T-helper 2 cell treated with Interferon-gamma antibody and Interleukin-4, amounts not matched to agents 100 ng/mL and 5 ng/mL, for 36 hours (primary cell): ENCODE measurements around the gene NPM3. TPM values are rescaled to one million over a fixed set of nuclear protein-coding genes. Genes with fewer than 3 reads are reported as not detected.

Source experiments
- intact Hi-C: fragments of 100-400 bp; cut with micrococcal nuclease; formaldehyde crosslinking; loops from one replicate; pipeline ENCODE4 v1.15.1; 2023
- total RNA-seq: library from RNA; stranded (reverse); gene quantifications from 2 replicates; pipeline ENCODE4 v1.2.3, GENCODE V29; 2022

NPM3 gene
- total RNA-seq, 1 donor from 2014 or later: 40.0 TPM

DNA sequence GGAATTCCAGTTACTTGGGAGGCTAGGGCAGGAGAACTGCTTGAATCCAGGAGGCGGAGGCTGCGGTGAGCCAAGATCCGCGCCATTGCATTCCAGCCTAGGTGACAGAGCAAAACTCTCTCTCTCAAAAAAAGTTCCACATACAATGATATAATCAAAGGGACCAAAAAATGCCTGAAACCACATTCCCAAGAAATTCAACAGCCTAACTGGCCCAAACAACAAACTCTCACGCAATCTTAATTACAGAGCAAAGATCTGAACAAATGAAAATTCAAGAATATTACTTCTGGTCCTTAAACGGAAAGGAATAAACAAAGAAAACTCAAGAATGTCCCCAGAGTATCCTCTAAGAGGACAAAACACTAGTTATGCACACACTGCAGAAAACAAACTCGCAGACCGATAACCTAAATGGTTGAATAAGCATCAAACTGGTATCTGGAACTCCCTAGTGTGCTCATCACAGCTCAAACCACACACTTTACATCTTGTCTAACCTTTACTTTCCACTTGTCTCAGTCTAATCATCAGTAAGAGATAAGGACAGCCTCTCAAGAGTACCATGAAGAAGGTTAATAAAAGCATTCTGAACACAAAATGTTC lies 31.3 kb upstream of the NPM3 start:
- intact Hi-C loops: loop anchor here (10.0 kb wide), 2 partner anchors 430 to 830 kb away; partner anchors contain the start of genes GBF1, PITX3 and TRIM8

- intact Hi-C loops: loop anchor here (10.0 kb wide), 2 partner anchors 432 to 832 kb away; partner anchors contain the start of genes GBF1, PITX3 and TRIM8
Observed at GRCh38 chr10:101812606-101813005, 29.4 kb upstream of the NPM3 start.

GRCh38 chr10:101807158-101807557 lies 23.9 kb upstream of the NPM3 start:
- intact Hi-C loops: no loop called here

DNA sequence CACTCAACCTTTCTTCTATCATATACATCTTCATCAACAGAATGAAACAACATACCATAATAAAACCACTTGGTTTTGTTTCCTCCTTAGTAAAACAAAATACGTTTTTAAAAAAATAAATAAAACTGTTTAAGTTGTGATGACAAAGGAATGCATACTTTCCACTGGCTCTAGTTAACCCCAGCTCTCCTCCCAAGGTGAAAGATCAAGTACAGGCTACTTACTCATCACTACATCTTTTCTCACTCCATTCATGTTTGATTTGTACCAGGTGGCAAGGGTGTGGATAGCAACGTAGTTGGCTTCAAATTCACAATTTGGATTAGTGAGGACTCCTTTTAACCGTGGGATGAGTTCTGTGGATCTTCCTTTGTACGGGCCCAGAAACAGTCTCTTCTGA lies 20.3 kb upstream of the NPM3 start:
- intact Hi-C loops: no loop called here

DNA sequence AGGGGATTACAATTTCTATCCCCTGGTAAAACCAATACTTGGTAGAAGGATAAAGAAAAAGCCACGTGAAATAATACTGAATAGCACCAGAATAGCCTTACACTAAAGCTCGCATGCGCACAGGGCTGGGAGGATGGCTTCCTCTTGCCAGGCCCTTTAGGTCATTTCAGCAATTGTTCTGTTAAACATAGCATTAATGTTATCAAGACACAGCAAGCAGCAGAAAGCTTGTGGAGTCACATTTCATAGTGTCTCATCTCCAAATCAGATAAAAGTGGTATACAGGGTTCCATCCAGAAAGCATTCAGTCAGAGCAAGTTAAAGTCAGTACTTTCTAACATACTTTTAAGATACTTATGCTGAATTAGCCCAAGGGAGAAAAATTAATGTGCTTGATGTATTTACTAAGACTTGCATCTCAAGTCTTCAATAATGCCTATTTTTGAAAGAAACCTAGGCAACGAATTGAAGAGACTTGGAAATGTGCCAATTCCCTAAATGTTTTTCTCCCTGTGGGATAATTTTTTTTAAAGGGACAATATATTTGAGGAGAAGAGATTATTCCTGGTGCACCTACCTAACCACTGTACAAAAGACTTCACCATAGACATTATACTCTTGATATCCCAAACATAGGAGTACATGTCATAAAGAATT lies 14.3 kb upstream of the NPM3 start:
- intact Hi-C loops: no loop called here

- intact Hi-C loops: no loop called here
Observed at GRCh38 chr10:101793526-101793925, 10.3 kb upstream of the NPM3 start.

DNA sequence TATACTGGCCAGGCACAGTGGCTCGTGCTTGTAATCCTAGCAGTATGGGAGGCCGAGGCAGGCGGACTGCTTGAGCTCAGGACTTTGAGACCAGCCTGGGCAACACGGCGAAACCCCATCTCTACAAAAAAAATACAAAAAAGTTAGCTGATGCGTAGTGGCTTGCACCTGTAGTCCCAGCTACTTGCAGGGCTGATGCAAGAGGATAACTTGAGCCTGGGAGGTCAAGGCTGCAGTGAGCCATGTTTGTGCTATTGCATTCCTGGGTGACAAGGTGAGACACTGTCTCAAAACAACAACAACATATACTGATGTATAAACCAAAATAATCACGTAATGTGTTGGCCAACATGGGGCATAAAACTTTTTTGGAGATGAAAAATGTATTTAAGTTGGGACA lies 6.4 kb upstream of the NPM3 start:
- intact Hi-C loops: loop anchor here (10.0 kb wide), 1 partner anchor 95 kb away; the partner anchor contains the start of gene FBXW4

DNA sequence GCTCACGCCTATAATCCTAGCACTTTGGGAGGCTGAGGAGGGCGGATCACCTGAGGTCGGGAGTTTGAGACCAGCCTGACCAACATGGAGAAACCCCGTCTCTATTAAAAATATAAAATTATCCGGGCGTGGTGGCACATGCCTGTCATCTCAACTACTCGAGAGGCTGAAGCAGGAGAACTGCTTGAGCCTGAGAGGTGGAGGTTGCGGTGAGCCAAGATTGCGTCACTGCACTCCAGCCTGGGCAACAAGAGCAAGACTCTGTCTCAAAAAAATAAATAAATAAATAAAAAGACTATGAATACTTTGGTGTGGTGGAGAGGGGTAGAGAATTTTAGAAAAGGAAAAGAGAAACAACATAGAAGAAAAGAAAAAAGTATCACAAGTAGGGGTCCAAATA lies 6.0 kb upstream of the NPM3 start:
- intact Hi-C loops: loop anchor here (10.0 kb wide), 1 partner anchor 94 kb away; the partner anchor contains the start of gene FBXW4

GRCh38 chr10:101785801-101786200 lies 2.6 kb upstream of the NPM3 start:
- intact Hi-C loops: loop anchor here (10.0 kb wide), 1 partner anchor 91 kb away; the partner anchor contains the start of gene FBXW4

DNA sequence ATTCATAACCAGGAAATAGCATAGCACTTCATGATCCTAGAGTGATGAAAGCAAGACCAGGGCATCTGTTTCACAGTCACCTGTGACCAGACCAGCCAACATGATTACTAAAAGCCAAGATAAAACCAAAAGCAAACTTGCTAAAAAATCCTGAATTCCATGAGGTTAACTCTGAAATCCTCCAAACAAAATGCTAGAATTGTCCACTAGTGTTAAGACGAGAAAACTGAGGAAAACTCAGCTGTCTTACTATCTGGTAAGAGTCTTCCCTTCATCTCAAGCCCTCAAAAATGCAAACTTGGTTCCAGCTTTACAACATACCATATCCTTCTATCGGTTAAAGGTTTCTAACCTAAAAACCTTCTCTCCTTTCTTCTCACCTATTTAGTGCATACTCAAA lies 1.3 kb upstream of the NPM3 start:
- intact Hi-C loops: loop anchor here (5.0 to 10.0 kb wide), 2 partner anchors 90 to 722 kb away; partner anchors contain the start of genes FBXW4 and KAZALD1

DNA sequence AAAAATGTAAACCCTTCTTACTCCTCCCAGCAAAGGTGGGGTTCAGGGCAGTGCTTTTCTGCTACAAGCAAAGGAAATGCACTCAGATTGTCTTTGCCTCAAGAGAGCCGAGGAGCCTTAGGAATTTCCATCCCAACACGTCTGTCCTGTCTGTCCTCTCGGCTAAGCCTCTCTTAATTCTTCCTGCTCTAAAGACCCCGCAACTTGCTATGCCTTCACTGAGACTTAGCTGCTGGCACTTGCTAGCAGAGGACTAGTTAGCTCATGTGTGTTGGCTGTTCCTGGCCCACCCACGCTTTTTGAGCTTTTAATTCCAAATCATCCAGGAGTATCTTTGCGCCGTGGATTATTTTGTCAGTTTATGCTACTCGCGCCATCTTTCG lies 481 bp upstream of the NPM3 start:
- intact Hi-C loops: loop anchor here (1.0 to 10.0 kb wide), 4 partner anchors 35 to 721 kb away; partner anchors contain the start of genes FBXW4, HPS6, KAZALD1 and OGA

DNA sequence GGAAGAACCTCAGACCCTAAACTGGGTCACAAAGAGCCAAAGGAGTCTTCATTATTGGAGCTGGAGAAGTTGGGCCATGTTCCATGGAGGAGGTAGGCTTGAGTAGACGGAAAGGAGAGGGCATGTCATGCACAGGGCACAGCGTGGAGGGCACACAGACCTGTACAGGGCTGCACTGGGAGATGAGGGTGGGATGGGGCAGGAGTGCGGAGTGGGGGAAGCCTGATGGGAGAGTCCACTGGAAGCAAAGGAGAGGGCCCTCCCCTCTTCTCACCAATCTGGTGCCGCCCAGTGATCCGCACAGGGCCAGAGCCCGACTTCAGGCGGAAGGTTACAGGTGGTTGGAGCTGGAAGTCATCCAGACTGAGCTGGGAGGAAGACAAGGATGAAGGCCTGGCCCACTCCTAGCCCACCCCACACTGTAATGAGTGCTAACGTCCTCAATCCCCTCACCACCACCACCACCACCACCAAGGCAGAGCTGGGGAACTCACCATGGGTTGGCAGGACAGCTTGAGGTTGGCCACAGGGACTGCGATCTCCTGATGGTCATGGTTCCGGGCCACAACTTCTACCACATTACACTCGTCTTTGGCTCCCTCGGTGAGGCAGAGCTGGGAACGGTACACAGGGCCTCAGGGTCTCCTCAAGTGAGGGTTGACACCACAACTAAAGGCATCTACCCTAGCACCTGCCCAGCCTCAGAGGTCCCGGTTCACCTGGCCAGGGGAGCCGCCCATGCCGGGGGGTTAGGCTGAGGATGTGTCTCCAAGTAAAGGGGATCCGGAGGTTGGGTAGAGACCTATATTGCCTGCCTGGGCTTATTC lies 1.0 kb downstream of the NPM3 start:
- intact Hi-C loops: loop anchor here (2.0 to 10.0 kb wide), 5 partner anchors 87 to 720 kb away; partner anchors contain the start of genes FBXW4, HPS6 and KAZALD1

GRCh38 chr10:101781655-101781983 lies 1.6 kb downstream of the NPM3 start:
- intact Hi-C loops: loop anchor here (2.0 to 10.0 kb wide), 4 partner anchors 87 to 719 kb away; partner anchors contain the start of genes FBXW4 and KAZALD1

GRCh38 chr10:101780818-101781654 lies 2.2 kb downstream of the NPM3 start:
- intact Hi-C loops: loop anchor here (1.0 to 10.0 kb wide), 6 partner anchors 86 to 719 kb away; partner anchors contain the start of genes FBXW4 and KAZALD1

- intact Hi-C loops: loop anchor here (1.0 to 10.0 kb wide), 6 partner anchors 86 to 718 kb away; partner anchors contain the start of genes FBXW4 and KAZALD1
Observed at GRCh38 chr10:101780187-101780817, 2.9 kb downstream of the NPM3 start.

- intact Hi-C loops: loop anchor here (1.0 to 10.0 kb wide), 6 partner anchors 85 to 717 kb away; partner anchors contain the start of genes FBXW4 and KAZALD1
Observed at GRCh38 chr10:101779544-101780186, 3.6 kb downstream of the NPM3 start.

GRCh38 chr10:101778781-101779543 lies 4.3 kb downstream of the NPM3 start:
- intact Hi-C loops: no loop called here

- intact Hi-C loops: no loop called here
Observed at GRCh38 chr10:101778151-101778780, 5.0 kb downstream of the NPM3 start.
